Dermis microvascular lymphatic vessel endothelial cell (primary cell): ENCODE results near the gene AIRE. TPM values are rescaled to one million over a fixed set of nuclear protein-coding genes. Genes with fewer than 3 reads are reported as not detected.
A peak's percentile ranks its signal among the peaks of the same experiment; 100 is the strongest.
"Not testable (repeated sequence)": the region's sequence is repeated elsewhere in the genome, so short reads cannot be mapped to it uniquely, and the experiment has no call there.

Source experiments
- DNase-seq, 2 donors: peaks; one replicate each; pipeline versions ENCODE4 v3.0.0 to v3.0.0-alpha.2; 2010; ENCODE audit warnings: low read depth in 2 of 2
- total RNA-seq: library from RNA; depleted of rRNA; stranded (reverse); fragments of >200 nt; gene quantifications from 2 replicates; pipeline ENCODE4 v1.2.1, GENCODE V29; 2014

AIRE gene
- total RNA-seq, 1 donor from 2014 or later, result not detected

DNA sequence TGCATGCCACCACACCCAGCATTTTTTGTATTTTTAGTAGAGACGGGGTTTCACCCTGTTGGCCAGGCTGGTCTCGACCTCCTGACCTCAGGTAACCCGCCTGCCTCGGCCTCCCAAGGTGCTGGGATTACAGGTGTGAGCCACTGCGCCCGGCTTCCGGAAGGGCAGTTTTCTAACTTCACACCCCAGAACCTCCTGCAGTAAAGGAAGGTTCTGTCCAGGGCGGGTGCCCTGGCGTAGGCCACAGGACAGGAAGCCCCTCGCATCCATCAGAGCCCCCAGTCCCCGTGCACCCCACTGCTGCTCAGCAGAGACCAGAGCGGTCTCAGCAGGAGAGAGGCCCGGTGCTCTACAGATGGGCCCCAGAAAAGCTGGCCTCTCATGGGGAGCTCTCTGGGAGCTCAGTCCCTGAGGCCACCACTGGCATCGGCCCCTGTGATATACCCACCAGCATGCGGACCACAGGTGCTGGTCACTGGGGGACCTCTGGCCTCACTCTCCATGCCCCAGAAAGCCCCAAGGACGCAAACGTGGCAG lies 19.9 kb upstream of the AIRE start:
- DNase-seq, result no peak

DNA sequence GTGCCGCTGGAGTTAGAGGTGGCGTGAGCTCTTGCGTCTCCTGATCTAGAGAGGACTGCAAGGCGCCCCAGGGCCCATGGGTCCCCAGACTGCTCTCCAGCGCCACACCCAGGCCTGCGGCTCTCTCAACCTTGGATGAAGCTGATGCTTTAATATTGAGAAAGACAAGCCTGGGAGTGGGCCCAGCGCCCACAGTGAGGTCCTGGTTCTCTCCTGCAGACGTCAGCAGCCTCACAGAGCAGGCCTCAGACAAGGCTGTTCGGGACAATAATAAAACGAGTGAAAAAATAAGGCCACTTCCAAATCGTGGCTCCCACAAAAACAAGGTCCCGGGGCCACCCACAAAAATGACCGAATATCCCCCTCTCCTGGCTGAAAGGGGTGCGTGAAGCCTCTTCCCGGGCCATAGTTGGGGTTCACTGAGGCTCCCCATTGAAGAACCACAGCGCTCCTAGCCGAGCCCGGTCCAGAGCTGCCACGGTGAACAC lies 18.0 kb upstream of the AIRE start:
- DNase-seq, result peak in 1 of 2 donors; percentile 9

DNA sequence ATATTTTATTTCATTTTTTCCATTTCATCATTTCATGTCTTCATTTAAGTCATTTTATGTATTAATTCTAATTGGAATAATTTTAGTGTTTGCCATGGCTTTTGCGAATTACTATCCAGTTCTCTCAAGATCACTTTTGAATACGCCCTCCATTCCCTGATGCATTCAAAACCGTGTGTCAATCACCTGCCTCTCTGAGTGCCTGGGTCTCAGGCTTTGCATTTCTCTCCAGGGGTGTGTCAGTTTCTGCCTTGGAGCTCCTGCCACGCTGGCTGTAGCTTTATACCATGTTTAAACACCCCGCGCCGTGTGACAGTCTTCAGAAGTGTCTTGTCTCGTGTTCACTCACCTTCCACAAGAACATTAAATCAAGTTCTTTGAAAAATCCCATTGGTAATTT lies 16.6 kb upstream of the AIRE start:
- no peak for DNase-seq

DNA sequence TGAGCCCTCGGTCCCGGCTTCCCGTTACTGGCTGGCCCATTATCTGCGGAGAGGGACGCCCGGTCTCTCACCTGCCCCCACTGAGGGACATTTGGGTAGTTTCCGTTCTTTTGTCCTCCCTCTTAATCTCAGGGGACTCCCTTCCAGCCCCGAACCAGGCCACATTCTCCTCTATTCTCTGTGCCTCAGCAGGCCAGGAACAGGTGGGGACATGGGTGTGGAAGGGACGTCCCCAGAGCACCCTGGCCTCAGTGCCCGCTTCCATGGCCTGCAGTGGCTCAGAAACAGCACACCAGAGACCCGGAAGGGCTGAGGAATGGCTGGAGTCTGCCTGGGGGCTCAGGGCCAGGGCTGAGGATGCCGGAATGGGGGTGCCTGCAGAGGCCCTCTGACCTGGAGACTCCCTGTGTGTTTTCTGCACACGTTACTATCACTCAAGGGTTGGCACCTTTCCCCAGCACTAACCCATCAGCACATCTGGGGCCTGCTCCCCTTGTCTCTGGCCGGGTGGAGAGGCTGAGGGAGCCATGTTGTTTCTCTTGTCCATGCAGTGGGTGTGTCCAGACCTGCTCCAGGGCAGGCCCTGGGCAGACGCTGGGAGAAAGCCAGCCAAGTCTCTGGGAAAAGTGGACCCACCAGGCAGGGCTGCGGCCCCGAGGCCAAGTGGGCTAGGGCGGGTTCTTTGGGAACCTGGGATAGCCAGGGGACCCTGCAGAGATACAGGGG lies 14.0 kb upstream of the AIRE start:
- DNase-seq, result no peak

DNA sequence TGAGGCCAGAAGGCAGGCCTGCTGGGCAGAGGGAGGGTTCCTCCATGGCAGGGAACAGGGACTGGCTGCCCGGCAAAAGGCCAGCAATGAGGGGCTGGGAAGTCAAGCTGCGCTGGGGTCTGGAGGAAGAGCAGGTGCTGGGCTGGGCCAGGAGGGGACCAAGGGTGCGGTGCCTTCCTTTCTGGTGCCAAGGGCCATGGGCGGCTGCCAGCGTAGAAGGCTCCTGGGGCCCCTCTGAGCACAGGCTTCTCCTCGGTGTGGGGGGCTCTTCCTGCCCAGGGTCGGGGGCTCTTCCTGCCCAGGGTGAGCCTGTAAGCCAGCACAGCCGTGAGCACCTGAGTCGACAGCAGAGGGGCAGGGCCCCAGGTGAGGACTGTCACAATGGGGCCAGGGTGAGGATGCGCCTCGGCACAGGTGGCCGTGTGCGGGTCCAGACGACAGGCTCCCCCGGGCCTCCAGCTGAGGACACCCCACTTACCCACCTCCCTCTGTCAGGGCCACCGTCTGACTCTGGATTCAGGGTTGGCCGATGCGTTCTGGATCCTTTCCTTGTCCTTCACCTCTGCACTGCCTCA lies 13.3 kb upstream of the AIRE start:
- no peak for DNase-seq

DNA sequence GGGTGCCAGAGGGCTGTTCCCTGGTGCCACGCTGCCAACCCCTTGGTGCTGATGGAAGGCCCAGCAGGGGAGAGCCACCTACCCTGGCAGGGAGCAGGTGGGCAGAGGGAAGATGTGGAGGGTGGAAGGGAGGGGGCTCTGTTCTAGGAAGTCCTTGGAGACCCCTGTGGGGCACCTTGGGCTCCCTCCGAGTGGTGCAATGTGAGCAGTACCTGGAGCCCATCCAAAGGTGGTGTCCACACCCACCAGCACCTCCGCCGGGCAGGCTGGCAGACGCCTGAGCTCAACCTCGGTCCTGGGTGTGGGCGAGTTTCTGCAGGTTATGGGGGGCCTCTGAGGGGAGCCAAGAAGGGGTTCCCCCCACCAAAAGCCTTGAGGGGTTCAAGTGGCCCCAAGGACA lies 12.6 kb upstream of the AIRE start:
- DNase-seq, result no peak

DNA sequence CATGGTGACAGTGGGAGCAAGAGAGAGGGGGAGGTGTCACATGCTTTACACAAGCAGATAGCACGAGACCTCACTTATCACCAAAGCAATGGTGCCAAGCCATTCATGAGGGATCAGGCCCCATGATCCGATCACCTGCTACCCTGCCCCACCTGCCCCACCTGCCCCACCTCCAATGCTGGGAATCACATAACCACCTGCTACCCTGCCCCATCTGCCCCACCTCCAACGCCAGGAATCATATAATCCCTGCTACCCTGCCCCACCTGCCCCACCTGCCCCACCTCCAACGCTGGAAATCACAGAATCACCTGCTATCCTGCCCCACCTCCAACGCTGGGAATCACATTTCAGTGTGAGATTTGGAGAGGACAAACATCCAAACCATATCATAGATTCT lies 10.6 kb upstream of the AIRE start:
- DNase-seq, result no peak

DNA sequence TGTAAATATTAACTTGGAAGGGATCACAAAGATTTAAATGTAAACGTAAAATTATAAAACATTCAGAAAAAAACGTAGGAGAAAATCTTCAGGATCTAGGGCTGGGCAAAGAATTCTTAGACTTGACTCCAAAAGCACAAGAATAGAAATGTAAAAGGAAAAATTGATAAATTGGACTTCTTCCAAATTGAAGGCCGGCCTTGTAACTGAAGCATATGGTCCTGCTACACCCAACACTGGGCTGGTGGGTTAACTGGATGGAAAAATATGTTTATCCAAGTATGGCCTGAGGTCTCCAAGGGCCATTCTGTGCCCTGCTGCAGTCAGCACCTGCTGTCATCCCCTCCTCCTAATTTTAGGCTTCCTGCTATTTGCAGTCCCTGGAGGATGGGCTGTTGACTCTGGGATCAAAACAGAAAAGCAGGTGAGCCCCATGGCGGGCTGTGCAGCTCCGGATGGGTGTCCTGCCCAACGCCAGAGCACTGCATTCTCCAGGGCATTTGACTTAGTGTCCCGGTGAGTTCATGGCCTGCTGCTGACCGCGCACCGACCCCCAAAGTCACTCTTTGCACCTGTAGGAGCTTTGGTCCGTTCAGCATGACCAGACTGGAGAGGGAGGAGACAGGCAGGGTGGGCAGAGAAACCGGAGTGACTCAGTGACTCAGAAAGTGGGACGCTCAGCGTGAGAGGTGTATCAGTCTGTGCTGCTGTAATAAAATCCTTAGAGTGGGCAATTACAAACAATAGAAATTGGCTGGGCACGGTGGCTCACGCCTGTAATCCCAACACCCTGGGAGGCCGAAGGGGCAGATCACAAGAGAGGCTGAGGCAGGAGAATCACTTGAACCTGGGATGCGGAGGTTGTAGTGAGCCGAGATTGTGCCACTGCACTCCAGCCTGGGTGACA lies 6.1 kb upstream of the AIRE start:
- DNase-seq, result no peak

DNA sequence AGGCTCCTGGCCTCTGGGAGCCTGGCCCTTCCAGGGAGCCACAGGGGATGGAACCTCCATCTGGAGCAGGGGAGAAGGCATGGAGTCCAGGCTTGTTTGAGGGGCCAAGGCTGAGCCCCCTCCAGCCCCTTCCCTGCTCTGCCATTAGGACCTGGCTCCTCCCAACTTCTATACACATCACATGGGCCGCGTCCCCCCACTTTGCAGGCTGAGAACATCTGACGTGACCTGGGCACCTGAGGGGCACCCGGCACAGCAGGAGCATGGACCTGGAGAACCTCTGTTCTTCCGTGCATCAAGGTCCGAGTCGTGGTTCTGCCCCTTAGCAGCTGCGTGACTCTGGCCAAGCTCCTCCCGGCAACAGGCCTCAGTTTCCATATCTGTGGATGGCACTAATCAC lies 3.9 kb upstream of the AIRE start:
- DNase-seq, result no peak

DNA sequence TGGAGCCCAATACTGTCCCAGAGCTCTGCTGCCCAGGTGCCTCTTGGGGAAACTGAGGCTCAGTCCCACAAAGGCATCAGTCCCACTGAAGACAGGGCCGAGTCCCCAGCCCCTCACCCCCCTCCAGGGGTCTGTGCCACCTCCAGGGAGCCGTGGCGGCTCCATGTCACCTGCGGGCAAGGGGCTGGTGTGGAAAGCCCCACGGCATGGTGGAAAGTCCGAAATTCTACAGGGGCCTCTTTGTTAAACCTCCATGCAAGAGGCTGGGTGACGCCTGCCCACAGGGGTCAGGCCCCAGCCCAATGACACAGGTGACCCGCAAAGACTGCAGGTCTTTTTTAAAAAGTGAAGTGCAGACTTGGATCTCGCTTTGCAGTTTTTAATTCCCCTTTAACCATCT lies 3.3 kb upstream of the AIRE start:
- no peak for DNase-seq

DNA sequence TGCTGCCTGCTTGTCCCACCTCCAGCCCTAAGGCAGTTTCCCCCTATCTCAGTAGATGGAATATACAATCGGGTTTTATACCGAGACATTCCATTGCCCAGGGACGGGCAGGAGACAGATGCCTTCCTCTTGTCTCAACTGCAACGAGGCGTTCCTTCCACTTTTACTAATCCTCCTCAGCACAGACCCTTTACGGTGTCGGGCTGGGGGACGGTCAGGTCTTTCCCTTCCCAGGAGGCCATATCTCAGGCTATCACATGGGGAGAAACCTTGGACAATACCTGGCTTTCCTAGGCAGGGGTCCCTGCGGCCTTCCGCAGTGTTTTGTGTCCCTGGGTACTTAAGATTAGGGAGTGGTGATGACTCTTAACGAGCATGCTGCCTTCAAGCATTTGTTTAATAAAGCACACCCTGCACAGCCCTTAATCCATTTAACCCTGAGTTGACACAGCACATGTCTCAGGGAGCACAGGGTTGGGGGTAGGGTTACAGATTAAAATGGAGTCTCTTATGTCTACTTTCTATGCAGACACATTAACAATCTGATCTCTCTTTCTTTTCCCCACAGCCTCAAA lies 2.4 kb upstream of the AIRE start:
- not testable (repeated sequence) for DNase-seq

DNA sequence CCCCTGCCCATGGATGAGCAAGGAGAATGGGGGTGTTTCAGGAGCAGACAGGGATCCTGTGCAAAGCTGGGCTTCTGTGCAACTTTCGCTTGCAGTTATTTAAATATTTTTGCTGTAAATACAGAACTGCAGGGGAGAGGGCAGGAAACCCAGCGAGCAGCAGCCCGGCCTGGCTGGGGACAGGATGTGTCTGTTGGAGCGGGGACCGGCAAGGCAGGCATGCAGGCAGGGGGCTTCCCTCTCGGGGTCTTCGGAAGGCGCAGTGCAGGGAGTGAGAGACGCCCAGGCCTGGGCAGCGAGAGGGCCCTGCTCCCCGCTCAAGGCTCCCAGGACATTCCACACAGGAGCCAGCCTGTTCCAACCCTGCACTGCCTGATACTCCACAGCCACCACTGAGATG lies 1.7 kb upstream of the AIRE start:
- no peak for DNase-seq

DNA sequence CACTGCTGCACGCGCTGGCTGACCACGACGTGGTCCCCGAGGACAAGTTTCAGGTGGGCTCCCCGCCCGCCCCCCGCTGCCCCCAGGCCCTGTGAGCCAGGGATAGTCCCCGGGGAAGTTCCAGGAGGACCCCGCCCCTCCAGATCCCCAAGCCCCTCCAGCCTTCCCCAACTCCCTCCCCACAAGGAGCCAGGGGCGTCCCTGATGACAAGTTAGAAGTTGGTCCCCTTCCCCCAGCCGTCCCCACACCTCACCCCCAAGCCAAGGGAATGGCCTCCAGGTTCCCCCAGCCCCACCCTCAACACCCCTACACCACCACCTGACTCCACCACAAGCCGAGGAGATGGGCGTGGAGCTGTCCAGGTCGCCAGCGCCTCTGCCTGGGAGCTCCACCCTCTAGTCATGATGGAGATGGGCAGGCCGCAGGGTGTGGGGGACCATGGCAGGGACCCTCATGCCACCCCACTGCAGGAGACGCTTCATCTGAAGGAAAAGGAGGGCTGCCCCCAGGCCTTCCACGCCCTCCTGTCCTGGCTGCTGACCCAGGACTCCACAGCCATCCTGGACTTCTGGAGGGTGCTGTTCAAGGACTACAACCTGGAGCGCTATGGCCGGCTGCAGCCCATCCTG lies 525 bp downstream of the AIRE start:
- DNase-seq, result no peak

DNA sequence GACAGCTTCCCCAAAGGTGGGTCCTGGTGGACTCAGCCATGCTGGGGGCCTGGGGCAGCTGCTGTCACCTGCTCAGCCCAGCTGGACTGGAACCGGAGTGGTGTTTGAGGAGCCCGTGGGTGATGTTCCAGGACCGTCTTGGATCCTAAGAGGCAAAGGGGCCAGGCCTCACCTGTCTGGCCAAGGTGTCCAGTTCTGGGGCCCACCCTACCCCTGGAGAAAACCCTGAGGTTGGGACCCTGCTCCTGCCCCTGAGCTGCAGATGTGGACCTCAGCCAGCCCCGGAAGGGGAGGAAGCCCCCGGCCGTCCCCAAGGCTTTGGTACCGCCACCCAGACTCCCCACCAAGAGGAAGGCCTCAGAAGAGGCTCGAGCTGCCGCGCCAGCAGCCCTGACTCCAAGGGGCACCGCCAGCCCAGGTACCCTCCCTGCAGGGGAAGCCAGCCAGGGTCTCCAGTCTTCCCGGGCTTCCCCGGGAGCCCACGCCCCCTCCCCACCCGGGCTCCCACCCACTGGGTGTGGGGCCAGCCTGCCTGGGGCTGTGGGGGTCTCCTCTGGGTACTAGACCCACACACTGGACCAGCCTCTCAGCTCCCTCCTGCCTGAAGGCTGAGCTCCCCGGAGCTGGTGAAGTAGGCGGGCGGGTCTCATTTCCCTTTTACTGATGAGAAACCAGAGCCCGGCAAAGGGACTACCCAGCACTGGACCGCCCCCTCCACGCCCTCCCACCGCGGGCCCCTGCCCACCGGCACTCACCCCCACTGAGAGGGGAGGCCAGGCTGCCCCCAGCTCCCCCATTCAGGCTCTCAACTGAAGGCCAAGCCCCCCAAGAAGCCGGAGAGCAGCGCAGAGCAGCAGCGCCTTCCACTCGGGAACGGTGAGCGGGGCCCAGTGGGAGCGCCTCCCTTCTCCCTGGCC lies 1.3 kb downstream of the AIRE start:
- DNase-seq, result no peak

DNA sequence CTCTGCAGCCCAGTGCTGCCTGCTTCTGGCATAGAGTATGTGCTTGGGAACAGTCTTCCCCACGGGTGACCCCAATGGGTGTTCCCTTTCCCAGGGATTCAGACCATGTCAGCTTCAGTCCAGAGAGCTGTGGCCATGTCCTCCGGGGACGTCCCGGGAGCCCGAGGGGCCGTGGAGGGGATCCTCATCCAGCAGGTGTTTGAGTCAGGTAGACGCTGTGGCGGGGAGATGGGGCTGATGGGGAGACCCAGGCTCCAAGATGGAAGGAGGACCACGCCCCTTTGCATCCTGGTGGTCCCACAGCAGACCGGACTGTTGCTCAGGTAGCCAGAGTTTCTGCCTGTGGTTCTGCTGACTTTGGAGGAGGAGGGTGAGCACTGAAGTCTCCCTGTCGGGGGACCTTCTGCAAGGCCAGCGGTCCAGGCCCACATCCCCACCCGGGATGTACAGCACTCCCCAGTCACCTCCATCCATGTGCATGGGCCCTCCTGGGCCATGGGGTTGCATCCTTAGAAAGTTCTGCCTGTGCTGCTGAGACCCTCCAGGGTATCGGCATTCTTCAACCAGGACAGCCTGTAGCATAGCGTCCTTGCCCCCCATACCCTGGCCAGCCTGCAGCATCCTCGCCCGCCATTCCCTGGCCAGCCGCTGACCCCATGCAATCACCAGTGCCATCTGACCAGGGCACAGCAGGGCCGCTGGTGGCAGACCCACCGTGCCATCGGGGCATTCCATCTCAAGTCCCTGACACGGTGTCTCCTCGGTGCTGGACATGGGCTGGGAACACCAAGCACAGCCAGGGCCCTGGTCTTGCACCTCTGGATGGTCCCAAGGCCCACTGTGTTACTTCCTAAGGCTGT lies 2.8 kb downstream of the AIRE start:
- no peak for DNase-seq

DNA sequence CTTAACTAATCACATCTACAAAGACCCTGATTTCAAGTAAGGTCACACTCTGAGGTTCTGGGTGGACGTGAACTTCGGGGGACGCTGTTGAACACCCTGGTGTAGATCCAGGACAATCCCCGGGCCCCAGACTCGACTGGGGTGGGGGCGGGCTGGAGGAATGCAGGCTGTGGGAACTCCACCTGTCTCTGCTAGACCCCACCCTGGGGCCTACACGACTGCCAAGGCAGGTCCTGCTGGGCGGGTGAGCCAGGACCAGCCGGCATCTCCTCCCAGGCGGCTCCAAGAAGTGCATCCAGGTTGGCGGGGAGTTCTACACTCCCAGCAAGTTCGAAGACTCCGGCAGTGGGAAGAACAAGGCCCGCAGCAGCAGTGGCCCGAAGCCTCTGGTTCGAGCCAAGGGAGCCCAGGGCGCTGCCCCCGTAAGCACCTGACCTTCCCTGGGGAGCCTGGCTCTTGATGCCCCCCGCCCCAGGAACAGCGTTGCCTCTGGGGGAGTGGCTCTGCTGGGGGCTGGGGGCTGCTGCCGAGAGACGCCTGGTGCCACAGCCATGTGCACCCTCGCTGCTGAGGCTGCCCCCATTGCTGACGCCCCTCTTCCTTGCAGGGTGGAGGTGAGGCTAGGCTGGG lies 3.8 kb downstream of the AIRE start:
- DNase-seq, result no peak

DNA sequence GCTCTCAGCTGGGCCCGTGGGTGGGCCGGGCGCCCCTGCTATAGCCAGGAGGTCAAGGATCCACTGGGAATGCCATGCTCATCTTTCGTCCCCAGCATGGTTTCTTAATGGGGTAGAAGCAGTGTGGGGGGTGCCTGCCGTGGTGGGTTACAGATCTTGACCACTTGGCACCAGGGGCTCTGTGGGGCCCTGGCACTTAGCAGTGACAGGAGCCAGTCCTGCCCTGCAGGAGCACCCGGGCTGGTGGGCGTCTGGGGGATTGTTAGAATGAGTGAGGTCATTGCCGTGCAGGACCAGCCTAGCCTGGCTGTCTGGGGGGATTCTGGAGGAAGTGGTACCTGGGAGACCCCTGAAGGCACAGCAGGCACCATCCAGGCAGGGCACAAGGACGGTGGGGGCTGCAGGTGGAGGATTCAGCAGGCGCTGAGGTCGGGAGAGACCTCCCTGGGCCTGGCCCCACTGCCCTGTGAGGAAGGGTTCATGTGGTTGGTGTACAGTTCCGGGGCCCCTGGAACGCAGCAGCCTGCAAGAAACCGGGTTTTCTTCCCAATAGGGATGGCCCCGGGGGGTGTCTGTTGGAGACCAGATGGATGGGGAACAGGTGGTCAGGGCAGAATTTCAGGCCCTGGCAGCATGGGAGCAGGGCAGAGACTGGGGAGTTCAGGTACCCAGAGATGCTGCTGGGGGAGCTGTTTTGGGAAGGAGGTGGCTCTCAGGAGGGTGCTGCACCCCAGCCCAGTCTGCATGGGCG lies 4.8 kb downstream of the AIRE start:
- no peak for DNase-seq
